Measurements from ENCODE around the gene SMG6.
A peak's percentile ranks its signal among the peaks of the same experiment; 100 is the strongest.

SMG6 gene

DNA sequence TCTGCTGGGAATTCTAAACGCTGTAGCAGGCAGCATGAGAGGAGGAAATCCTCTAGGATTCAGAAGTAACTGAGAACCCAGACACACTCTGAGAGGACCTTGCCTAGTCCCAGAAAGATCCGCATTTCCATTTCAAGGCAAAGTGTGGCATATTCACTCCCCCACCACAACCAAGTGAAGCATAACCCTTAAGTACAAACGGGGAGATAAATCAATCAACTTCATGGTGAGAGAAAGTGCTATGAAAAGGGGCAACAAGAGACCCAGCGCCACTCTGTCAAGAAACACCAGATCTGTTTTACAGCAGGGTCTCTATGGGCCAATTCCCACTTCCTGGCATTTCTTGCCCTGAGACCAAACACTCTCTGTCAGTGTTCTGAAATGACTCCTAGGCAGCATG lies 68.3 kb downstream of the SMG6 start (continued):
- TF ChIP-seq, protein P1, sequence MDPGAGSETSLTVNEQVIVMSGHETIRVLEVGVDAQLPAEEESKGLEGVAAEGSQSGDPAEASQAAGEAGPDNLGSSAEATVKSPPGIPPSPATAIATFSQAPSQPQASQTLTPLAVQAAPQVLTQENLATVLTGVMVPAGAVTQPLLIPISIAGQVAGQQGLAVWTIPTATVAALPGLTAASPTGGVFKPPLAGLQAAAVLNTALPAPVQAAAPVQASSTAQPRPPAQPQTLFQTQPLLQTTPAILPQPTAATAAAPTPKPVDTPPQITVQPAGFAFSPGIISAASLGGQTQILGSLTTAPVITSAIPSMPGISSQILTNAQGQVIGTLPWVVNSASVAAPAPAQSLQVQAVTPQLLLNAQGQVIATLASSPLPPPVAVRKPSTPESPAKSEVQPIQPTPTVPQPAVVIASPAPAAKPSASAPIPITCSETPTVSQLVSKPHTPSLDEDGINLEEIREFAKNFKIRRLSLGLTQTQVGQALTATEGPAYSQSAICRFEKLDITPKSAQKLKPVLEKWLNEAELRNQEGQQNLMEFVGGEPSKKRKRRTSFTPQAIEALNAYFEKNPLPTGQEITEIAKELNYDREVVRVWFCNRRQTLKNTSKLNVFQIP (CRISPR knock-in tag; IDR thresholded peaks at IDR 0.05; ENCODE audit: borderline replicate concordance, low read depth), result no peak
- TF ChIP-seq, protein P2, sequence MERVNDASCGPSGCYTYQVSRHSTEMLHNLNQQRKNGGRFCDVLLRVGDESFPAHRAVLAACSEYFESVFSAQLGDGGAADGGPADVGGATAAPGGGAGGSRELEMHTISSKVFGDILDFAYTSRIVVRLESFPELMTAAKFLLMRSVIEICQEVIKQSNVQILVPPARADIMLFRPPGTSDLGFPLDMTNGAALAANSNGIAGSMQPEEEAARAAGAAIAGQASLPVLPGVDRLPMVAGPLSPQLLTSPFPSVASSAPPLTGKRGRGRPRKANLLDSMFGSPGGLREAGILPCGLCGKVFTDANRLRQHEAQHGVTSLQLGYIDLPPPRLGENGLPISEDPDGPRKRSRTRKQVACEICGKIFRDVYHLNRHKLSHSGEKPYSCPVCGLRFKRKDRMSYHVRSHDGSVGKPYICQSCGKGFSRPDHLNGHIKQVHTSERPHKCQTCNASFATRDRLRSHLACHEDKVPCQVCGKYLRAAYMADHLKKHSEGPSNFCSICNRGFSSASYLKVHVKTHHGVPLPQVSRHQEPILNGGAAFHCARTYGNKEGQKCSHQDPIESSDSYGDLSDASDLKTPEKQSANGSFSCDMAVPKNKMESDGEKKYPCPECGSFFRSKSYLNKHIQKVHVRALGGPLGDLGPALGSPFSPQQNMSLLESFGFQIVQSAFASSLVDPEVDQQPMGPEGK (CRISPR knock-in tag; IDR thresholded peaks at IDR 0.05; ENCODE audit: borderline replicate concordance), result no peak
- TF ChIP-seq TCF4 (CRISPR knock-in tag; IDR thresholded peaks at IDR 0.05; ENCODE audit: borderline replicate concordance), result no peak

DNA sequence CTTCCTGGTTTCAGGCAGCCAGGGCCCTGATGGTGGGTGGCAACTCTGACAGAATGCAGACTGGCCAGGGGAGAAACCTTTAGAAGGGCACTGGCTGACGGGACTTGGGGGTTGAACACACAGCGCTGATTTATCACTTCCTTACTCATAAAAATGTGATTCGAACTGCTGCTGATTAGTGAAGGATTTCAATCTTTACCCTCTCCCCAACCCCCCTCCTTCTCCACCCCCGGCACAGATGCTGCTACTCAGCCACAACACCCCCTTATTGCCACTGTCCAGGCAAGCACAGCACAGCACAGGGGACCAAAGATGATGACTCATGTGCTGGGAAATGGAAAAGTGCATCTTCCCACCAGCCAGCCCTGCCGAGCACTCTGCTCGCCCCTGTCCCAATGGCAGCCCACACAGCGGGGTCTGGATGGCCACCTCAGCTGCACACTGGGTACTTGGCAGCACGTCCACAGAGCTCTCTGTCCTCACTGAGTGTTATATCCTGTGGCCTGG lies 70.1 kb downstream of the SMG6 start:
- ATAC-seq, result peak; percentile 66
- TF ChIP-seq TCF4 (CRISPR knock-in tag; IDR thresholded peaks at IDR 0.05; ENCODE audit: borderline replicate concordance) (peak; percentile 26; the same call in 1 of the 2 replicates), ZNF8 (CRISPR knock-in tag; IDR thresholded peaks at IDR 0.05) (no peak), ZNF70 (CRISPR knock-in tag; IDR thresholded peaks at IDR 0.05) (no peak), CSDC2 (CRISPR knock-in tag; IDR thresholded peaks at IDR 0.05) (peak; percentile 95), ISL1 (CRISPR knock-in tag; IDR thresholded peaks at IDR 0.05) (0 out of 2 replicates have a peak, but pooled peaks have one; percentile 29), PPARA (CRISPR knock-in tag; IDR thresholded peaks at IDR 0.05; ENCODE audit: borderline replicate concordance) (no peak), GLIS3 (CRISPR knock-in tag; IDR thresholded peaks at IDR 0.05) (0 out of 2 replicates have a peak, but pooled peaks have one; percentile 16), ZNF565 (CRISPR knock-in tag; conservative IDR thresholded peaks at IDR 0.05; ENCODE audit: low read depth) (0 out of 2 replicates have a peak, but pooled peaks have one; percentile 54), ZFP3 (CRISPR knock-in tag; IDR thresholded peaks at IDR 0.05) (peak; percentile 76), ZC3H10 (CRISPR knock-in tag; IDR thresholded peaks at IDR 0.05) (0 out of 2 replicates have a peak, but pooled peaks have one; percentile 14)
- TF ChIP-seq, protein P1 (CRISPR knock-in tag; IDR thresholded peaks at IDR 0.05; ENCODE audit: borderline replicate concordance, low read depth), result no peak

DNA sequence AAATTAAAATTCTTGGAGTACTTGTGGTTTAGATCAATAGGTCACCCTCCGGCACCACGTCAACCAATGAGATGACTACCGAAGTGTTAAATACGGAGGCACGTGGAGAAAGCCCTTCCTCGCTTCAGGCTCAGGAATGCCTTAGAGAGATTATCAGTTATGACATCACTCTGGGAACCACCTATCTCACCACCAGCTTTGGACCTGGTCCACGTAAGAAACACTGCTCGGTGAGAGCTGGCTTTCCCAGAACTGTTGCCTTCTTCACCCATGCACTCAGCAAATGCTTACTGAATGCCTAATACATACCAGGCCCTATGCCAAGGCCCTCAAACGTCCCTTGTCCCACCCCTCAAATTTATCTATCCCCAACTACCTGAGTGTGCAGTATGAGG lies 71.3 kb downstream of the SMG6 start:
- ATAC-seq, result peak; percentile 65

More for the DNA sequence above, 71.3 kb downstream of the SMG6 start:
- TF ChIP-seq ZFP3 (CRISPR knock-in tag; IDR thresholded peaks at IDR 0.05), result peak; percentile 68
- peak; percentile 84; the same call in 1 of the 2 replicates for TF ChIP-seq CSDC2 (CRISPR knock-in tag; IDR thresholded peaks at IDR 0.05)
- no peak for TF ChIP-seq ZNF70 (CRISPR knock-in tag; IDR thresholded peaks at IDR 0.05)
- no peak for TF ChIP-seq TOX (CRISPR knock-in tag; IDR thresholded peaks at IDR 0.05; ENCODE audit: borderline replicate concordance)
- TF ChIP-seq, protein P1 (CRISPR knock-in tag; IDR thresholded peaks at IDR 0.05; ENCODE audit: borderline replicate concordance, low read depth), result no peak
- TF ChIP-seq, protein P3, sequence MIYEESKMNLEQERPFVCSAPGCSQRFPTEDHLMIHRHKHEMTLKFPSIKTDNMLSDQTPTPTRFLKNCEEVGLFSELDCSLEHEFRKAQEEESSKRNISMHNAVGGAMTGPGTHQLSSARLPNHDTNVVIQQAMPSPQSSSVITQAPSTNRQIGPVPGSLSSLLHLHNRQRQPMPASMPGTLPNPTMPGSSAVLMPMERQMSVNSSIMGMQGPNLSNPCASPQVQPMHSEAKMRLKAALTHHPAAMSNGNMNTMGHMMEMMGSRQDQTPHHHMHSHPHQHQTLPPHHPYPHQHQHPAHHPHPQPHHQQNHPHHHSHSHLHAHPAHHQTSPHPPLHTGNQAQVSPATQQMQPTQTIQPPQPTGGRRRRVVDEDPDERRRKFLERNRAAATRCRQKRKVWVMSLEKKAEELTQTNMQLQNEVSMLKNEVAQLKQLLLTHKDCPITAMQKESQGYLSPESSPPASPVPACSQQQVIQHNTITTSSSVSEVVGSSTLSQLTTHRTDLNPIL (CRISPR knock-in tag; IDR thresholded peaks at IDR 0.05; ENCODE audit: low read depth), result peak; percentile 50; the same call in 1 of the 2 replicates
- TF ChIP-seq, protein P2 (CRISPR knock-in tag; IDR thresholded peaks at IDR 0.05; ENCODE audit: borderline replicate concordance), result 0 out of 2 replicates have a peak, but pooled peaks have one; percentile 15
- no peak for TF ChIP-seq GLIS3 (CRISPR knock-in tag; IDR thresholded peaks at IDR 0.05)
- 0 out of 2 replicates have a peak, but pooled peaks have one; percentile 9 for TF ChIP-seq SNAI2 (CRISPR knock-in tag; IDR thresholded peaks at IDR 0.05)
- no peak for TF ChIP-seq PPARA (CRISPR knock-in tag; IDR thresholded peaks at IDR 0.05; ENCODE audit: borderline replicate concordance)
- TF ChIP-seq BACH2 (CRISPR knock-in tag; IDR thresholded peaks at IDR 0.05; ENCODE audit: borderline replicate concordance), result no peak
- TF ChIP-seq RARB (CRISPR knock-in tag; IDR thresholded peaks at IDR 0.05), result no peak
